ENCODE measurements around the gene EPHX1.

Gene EPHX1

GRCh38 chr1:225887030-225887314, 77.0 kb downstream of the EPHX1 start:
- TF ChIP-seq FOXP2 (optimal IDR thresholded peaks at IDR 0.05; ENCODE audit: borderline replicate concordance, extremely low read depth, extremely low read length, insufficient read depth) (no peak), REST (IDR thresholded peaks at IDR 0.05; ENCODE audit: insufficient read depth in 1 of 2, low read depth in 2 of 2, low read length in 2 of 2) (no peak), SIN3A (IDR thresholded peaks at IDR 0.05; ENCODE audit: borderline replicate concordance, insufficient read depth, low read length) (no peak)

- TF ChIP-seq FOXP2 (optimal IDR thresholded peaks at IDR 0.05; ENCODE audit: borderline replicate concordance, extremely low read depth, extremely low read length, insufficient read depth) (no peak), TAF1 (IDR thresholded peaks at IDR 0.05; ENCODE audit: borderline replicate concordance, insufficient read depth, low read length) (no peak), POLR2AphosphoS5 (IDR thresholded peaks at IDR 0.05; ENCODE audit: low read depth, low read length) (no peak)
Measured at GRCh38 chr1:225888289-225888897, 78.5 kb downstream of the EPHX1 start.

GRCh38 chr1:225888898-225889601, 79.1 kb downstream of the EPHX1 start, which contains the start of gene LEFTY1:
Gene LEFTY1 (minus strand): TSS chr1:225889146. CDS start chr1:225889066, 80 bp downstream.
- TF ChIP-seq TAF1 (IDR thresholded peaks at IDR 0.05; ENCODE audit: borderline replicate concordance, insufficient read depth, low read length) = no peak
- no peak for TF ChIP-seq SIN3A (IDR thresholded peaks at IDR 0.05; ENCODE audit: borderline replicate concordance, insufficient read depth, low read length)
- TF ChIP-seq FOXP2 (optimal IDR thresholded peaks at IDR 0.05; ENCODE audit: borderline replicate concordance, extremely low read depth, extremely low read length, insufficient read depth) = no peak
- TF ChIP-seq POLR2AphosphoS5 (IDR thresholded peaks at IDR 0.05; ENCODE audit: low read depth, low read length) = no peak
- no peak for TF ChIP-seq REST (IDR thresholded peaks at IDR 0.05; ENCODE audit: insufficient read depth in 1 of 2, low read depth in 2 of 2, low read length in 2 of 2)

GRCh38 chr1:225889743-225890142, 79.8 kb downstream of the EPHX1 start:
- TF ChIP-seq POLR2AphosphoS5 (IDR thresholded peaks at IDR 0.05; ENCODE audit: low read depth, low read length) = no peak
- TF ChIP-seq FOXP2 (optimal IDR thresholded peaks at IDR 0.05; ENCODE audit: borderline replicate concordance, extremely low read depth, extremely low read length, insufficient read depth) = no peak
- no peak for TF ChIP-seq SIN3A (IDR thresholded peaks at IDR 0.05; ENCODE audit: borderline replicate concordance, insufficient read depth, low read length)
- no peak for TF ChIP-seq TAF1 (IDR thresholded peaks at IDR 0.05; ENCODE audit: borderline replicate concordance, insufficient read depth, low read length)
- no peak for TF ChIP-seq REST (IDR thresholded peaks at IDR 0.05; ENCODE audit: insufficient read depth in 1 of 2, low read depth in 2 of 2, low read length in 2 of 2)

- TF ChIP-seq REST (IDR thresholded peaks at IDR 0.05; ENCODE audit: insufficient read depth in 1 of 2, low read depth in 2 of 2, low read length in 2 of 2) (no peak), POLR2AphosphoS5 (IDR thresholded peaks at IDR 0.05; ENCODE audit: low read depth, low read length) (no peak), SIN3A (IDR thresholded peaks at IDR 0.05; ENCODE audit: borderline replicate concordance, insufficient read depth, low read length) (no peak), TAF1 (IDR thresholded peaks at IDR 0.05; ENCODE audit: borderline replicate concordance, insufficient read depth, low read length) (no peak), FOXP2 (optimal IDR thresholded peaks at IDR 0.05; ENCODE audit: borderline replicate concordance, extremely low read depth, extremely low read length, insufficient read depth) (no peak)
Measured at GRCh38 chr1:225890346-225891228, 80.7 kb downstream of the EPHX1 start.
